ENCODE results near the gene OR2K2. TPM values are rescaled to one million over a fixed set of nuclear protein-coding genes. Genes with fewer than 3 reads are reported as not detected.
"Not testable (repeated sequence)": the region's sequence is repeated elsewhere in the genome, so short reads cannot be mapped to it uniquely, and the experiment has no call there.

Gene OR2K2
- total RNA-seq, 2 donors from 2014 or later, result not detected

- Mint-ChIP-seq H3K4me1 (no peaks in the 10 kb centered on the region), H3K27ac (no peak overlapping the region), H3K36me3 (ENCODE audit: low read depth) (no peaks in the 10 kb centered on the region), H3K4me3 (no peak overlapping the region), H3K9me3 (peaks cover 12% of the 10 kb centered on the region), H3K27me3 (ENCODE audit: insufficient read depth) (peaks cover 3% of the 10 kb centered on the region)
- Histone ChIP-seq H3K36me3 (ENCODE audit: control insufficient read depth, insufficient read depth, low read length) (no peaks in the 10 kb centered on the region), H3K4me3 (ENCODE audit: low read length) (no peak overlapping the region), H3K4me1 (ENCODE audit: control insufficient read depth, insufficient read depth, low read length) (no peaks in the 10 kb centered on the region), H3K9me3 (ENCODE audit: control insufficient read depth, low read length) (no peaks in the 10 kb centered on the region), H3K9ac (ENCODE audit: extremely low read depth, low read length, poor library complexity, severe bottlenecking) (no peak overlapping the region), H3K27ac (ENCODE audit: low read depth, low read length) (no peak overlapping the region), H3K27me3 (ENCODE audit: control insufficient read depth, insufficient read depth, low read length, poor library complexity, severe bottlenecking) (no peaks in the 10 kb centered on the region)
- WGBS, 2 experiments (ENCODE audit: insufficient coverage in 1 of 2, insufficient read length in 1 of 2), result 87 to 92% methylated on average over 2 to 3 of the region's 3 CpGs
- no peak for DNase-seq
- TF ChIP-seq CTCF (conservative IDR thresholded peaks at IDR 0.05), result no peak
Observed at GRCh38 chr9:111320631-111321030, 9.4 kb downstream of the OR2K2 start.

- Mint-ChIP-seq H3K4me3 (no peak overlapping the region), H3K27me3 (ENCODE audit: insufficient read depth) (peaks cover 2% of the 10 kb centered on the region), H3K4me1 (no peaks in the 10 kb centered on the region), H3K36me3 (ENCODE audit: low read depth) (no peaks in the 10 kb centered on the region), H3K27ac (no peak overlapping the region), H3K9me3 (peaks cover 9% of the 10 kb centered on the region)
- Histone ChIP-seq H3K36me3 (ENCODE audit: control insufficient read depth, insufficient read depth, low read length) (no peaks in the 10 kb centered on the region), H3K27me3 (ENCODE audit: control insufficient read depth, insufficient read depth, low read length, poor library complexity, severe bottlenecking) (no peaks in the 10 kb centered on the region), H3K27ac (ENCODE audit: low read depth, low read length) (no peak overlapping the region), H3K9me3 (ENCODE audit: control insufficient read depth, low read length) (no peaks in the 10 kb centered on the region), H3K4me1 (ENCODE audit: control insufficient read depth, insufficient read depth, low read length) (no peaks in the 10 kb centered on the region), H3K9ac (ENCODE audit: extremely low read depth, low read length, poor library complexity, severe bottlenecking) (no peak overlapping the region), H3K4me3 (ENCODE audit: low read length) (no peak overlapping the region)
- DNase-seq, result no peak
- no peak for TF ChIP-seq CTCF (conservative IDR thresholded peaks at IDR 0.05)
- WGBS, 2 experiments (ENCODE audit: insufficient coverage in 1 of 2, insufficient read length in 1 of 2), result 62% methylated on average over 3 of the region's 3 CpGs; no CpG with 5 or more reads in 1 of the 2 experiments
Observed at GRCh38 chr9:111316796-111317195, 13.2 kb downstream of the OR2K2 start.

GRCh38 chr9:111305914-111306313, 24.1 kb downstream of the OR2K2 start:
- H3K36me3 Mint-ChIP-seq (ENCODE audit: low read depth), result no peaks in the 10 kb centered on the region
- no peaks in the 10 kb centered on the region for H3K9me3 ChIP-seq (ENCODE audit: control insufficient read depth, low read length)
- H3K27ac ChIP-seq (ENCODE audit: low read depth, low read length), result no peak overlapping the region
- no peaks in the 10 kb centered on the region for H3K27me3 ChIP-seq (ENCODE audit: control insufficient read depth, insufficient read depth, low read length, poor library complexity, severe bottlenecking)
- no peak overlapping the region for H3K27ac Mint-ChIP-seq
- H3K4me3 ChIP-seq (ENCODE audit: low read length), result no peak overlapping the region
- no peaks in the 10 kb centered on the region for H3K9me3 Mint-ChIP-seq
- no peaks in the 10 kb centered on the region for H3K4me1 Mint-ChIP-seq
- no peak for TF ChIP-seq CTCF (conservative IDR thresholded peaks at IDR 0.05)
- H3K27me3 Mint-ChIP-seq (ENCODE audit: insufficient read depth), result no peaks in the 10 kb centered on the region
- H3K36me3 ChIP-seq (ENCODE audit: control insufficient read depth, insufficient read depth, low read length), result no peaks in the 10 kb centered on the region
- H3K9ac ChIP-seq (ENCODE audit: extremely low read depth, low read length, poor library complexity, severe bottlenecking), result no peak overlapping the region
- H3K4me3 Mint-ChIP-seq, result no peak overlapping the region
- no peak for DNase-seq
- 94 to 97% methylated on average over 4 to 5 of the region's 5 CpGs for WGBS, 2 experiments (ENCODE audit: insufficient coverage in 1 of 2, insufficient read length in 1 of 2)
- H3K4me1 ChIP-seq (ENCODE audit: control insufficient read depth, insufficient read depth, low read length), result no peaks in the 10 kb centered on the region

- not testable (repeated sequence) for H3K4me3 Mint-ChIP-seq; H3K9ac ChIP-seq (ENCODE audit: extremely low read depth, low read length, poor library complexity, severe bottlenecking)
Observed at GRCh38 chr9:111304000-111304399, 26.0 kb downstream of the OR2K2 start.

More at GRCh38 chr9:111304000-111304399, 26.0 kb downstream of the OR2K2 start:
- H3K9me3 ChIP-seq (ENCODE audit: control insufficient read depth, low read length); H3K27me3 Mint-ChIP-seq (ENCODE audit: insufficient read depth); H3K27ac Mint-ChIP-seq; H3K36me3 Mint-ChIP-seq (ENCODE audit: low read depth); H3K9me3 Mint-ChIP-seq; H3K4me1 Mint-ChIP-seq; H3K27me3 ChIP-seq (ENCODE audit: control insufficient read depth, insufficient read depth, low read length, poor library complexity, severe bottlenecking); DNase-seq; H3K4me3 ChIP-seq (ENCODE audit: low read length); H3K27ac ChIP-seq (ENCODE audit: low read depth, low read length); H3K36me3 ChIP-seq (ENCODE audit: control insufficient read depth, insufficient read depth, low read length); H3K4me1 ChIP-seq (ENCODE audit: control insufficient read depth, insufficient read depth, low read length): not testable (repeated sequence)
- 88 to 95% methylated on average over 3 to 4 of the region's 6 CpGs for WGBS, 2 experiments (ENCODE audit: insufficient coverage in 1 of 2, insufficient read length in 1 of 2)

Data from endodermal cell (in vitro differentiated cells).